ENCODE data around the gene ZC3H11A.

The ZC3H11A gene

DNA sequence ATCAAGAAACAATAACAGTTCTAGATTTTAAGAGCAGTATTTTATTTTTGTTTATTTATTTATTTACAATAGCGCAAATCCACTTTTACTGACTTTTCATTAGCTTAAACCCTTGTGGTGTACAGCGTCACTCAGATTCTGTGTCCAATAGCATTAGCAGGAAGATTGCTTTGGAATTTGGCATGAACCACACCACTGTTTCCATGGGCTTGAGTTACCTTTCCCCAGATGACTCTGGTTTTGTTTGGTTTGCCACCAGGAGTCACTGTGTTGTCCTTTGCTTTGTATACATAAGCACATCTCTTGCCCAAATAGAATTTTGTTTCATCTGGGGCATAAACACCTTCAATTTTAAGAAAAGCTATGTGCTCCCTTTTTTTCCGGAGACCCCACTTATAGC lies 40.1 kb downstream of the ZC3H11A start:
- Histone ChIP-seq H3K4me2 (no peak overlapping the region), H3K9me3 (peaks cover 21% of the 10 kb centered on the region), H3K27ac (no peak overlapping the region), H4K20me1 (0 out of 2 replicates have a peak, but pooled peaks cover 4% of the 10 kb centered on the region), H3K27me3 (no peaks in the 10 kb centered on the region), H3K36me3 (peaks cover 100% of the 10 kb centered on the region), H3K4me3 (no peak overlapping the region), H3K4me1 (no peaks in the 10 kb centered on the region), H3K9ac (no peak overlapping the region)
- TF ChIP-seq Cebpa-rat (IDR thresholded peaks at IDR 0.05), result no peak

DNA sequence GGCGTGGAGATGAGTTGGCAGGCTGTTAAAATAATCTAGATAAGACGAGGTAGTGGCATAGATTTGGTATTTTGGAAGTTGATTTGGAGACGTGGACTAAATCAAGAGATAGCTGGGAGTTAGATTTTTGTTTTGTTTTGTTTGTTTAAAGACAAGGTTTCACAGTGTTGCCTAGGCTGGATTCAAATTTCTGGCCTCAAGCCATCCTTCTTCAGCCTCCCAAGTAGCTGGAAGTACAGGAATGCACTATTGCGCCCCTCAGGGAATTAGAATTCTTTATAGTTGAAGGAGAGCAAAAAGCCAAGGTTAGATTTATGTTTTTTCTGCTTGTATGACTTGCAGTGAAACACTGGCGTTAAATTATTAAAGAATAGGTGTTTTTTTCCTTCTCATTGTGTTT lies 43.7 kb downstream of the ZC3H11A start:
- H3K9ac ChIP-seq, result no peak overlapping the region
- no peak for TF ChIP-seq Cebpa-rat (IDR thresholded peaks at IDR 0.05)
- no peak overlapping the region for H3K4me2 ChIP-seq
- H3K27ac ChIP-seq, result no peak overlapping the region
- H3K4me3 ChIP-seq, result no peak overlapping the region
- H3K27me3 ChIP-seq, result no peaks in the 10 kb centered on the region
- peaks cover 38% of the 10 kb centered on the region for H3K9me3 ChIP-seq
- H3K4me1 ChIP-seq, result no peaks in the 10 kb centered on the region
- peaks cover 95% of the 10 kb centered on the region for H3K36me3 ChIP-seq
- H4K20me1 ChIP-seq, result no peaks in the 10 kb centered on the region; the same call in 1 of the 2 replicates

DNA sequence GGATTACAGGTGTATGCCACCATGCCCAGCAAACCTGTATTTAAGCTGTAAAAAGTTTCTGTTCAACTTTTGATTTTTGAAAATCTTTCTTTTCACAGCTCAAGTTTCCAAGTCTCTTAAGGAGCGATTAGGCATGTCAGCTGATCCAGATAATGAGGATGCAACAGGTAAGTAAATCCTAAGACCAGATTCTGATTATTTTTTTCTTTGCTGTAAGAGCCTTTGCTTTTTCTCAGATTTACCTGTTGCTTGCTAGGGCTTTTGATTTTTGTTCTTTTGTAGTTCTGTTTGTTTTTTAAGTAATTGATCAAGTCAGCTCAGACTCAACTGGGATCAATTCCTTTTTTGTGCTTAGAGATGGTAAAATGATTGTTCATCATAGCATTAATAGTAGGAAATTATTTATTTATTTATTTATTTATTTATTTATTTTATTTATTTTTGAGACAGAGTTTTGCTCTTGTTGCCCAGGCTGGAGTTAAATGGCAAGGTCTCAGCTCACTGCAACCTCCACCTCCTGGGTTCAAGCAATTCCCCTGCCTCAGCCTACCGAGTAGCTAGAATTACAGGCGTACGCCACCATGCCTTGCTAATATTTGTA lies 44.9 kb downstream of the ZC3H11A start:
- TF ChIP-seq Cebpa-rat (IDR thresholded peaks at IDR 0.05), result no peak
- H3K9me3 ChIP-seq, result peaks cover 38% of the 10 kb centered on the region
- peaks cover 95% of the 10 kb centered on the region for H3K36me3 ChIP-seq
- no peak overlapping the region for H3K4me2 ChIP-seq
- no peak overlapping the region for H3K4me3 ChIP-seq
- H3K27me3 ChIP-seq, result no peaks in the 10 kb centered on the region
- H3K4me1 ChIP-seq, result no peaks in the 10 kb centered on the region
- H4K20me1 ChIP-seq, result peaks cover 11% of the 10 kb centered on the region; the same call in 1 of the 2 replicates
- no peak overlapping the region for H3K9ac ChIP-seq
- no peak overlapping the region for H3K27ac ChIP-seq

DNA sequence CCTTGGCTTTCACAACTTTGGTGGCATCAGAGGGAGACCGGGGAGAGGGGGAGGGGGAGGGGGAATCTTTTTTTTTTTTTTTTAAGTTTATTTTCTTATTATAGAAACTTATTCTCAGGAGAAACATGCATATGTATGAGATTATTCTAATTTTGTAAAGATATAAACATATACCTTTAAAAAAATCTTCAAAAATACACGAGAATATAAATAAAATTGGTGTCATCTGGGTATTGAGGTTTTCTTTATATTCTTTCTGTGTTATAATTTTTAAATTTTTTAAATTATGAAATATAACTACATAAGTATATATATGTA lies 47.1 kb downstream of the ZC3H11A start:
- Histone ChIP-seq H3K4me2 (no peak overlapping the region), H3K9ac (no peak overlapping the region)

DNA sequence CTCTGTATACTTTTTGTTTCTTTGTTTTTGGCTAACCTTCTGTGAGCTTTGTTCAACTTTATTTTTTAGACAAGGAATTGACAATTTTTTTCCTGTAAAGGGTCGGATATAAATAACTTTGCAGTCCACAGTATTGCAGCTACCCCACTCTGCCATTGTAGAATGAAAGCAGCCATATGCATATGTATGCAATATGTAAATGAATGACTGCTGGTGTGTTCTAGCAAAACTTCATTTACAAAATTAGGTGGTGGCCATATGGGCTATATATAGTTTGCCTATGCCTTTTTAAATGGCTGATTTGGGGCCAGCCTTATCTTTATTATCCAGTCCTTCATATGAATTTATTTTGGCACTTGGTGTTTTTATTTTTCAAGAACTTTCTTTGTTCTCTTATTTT lies 48.0 kb downstream of the ZC3H11A start:
- no peak for TF ChIP-seq Cebpa-rat (IDR thresholded peaks at IDR 0.05)
- no peaks in the 10 kb centered on the region for H3K4me1 ChIP-seq
- no peak overlapping the region for H3K9ac ChIP-seq
- H4K20me1 ChIP-seq, result peaks cover 24% of the 10 kb centered on the region; the same call in 1 of the 2 replicates
- H3K27me3 ChIP-seq, result no peaks in the 10 kb centered on the region
- H3K4me3 ChIP-seq, result no peak overlapping the region
- peaks cover 38% of the 10 kb centered on the region for H3K9me3 ChIP-seq
- H3K27ac ChIP-seq, result no peak overlapping the region
- peaks cover 95% of the 10 kb centered on the region for H3K36me3 ChIP-seq
- no peak overlapping the region for H3K4me2 ChIP-seq

More for the DNA sequence above, 47.1 kb downstream of the ZC3H11A start:
- Histone ChIP-seq H3K4me1 (no peaks in the 10 kb centered on the region), H3K27me3 (no peaks in the 10 kb centered on the region), H3K9me3 (peaks cover 38% of the 10 kb centered on the region), H3K4me3 (no peak overlapping the region), H3K27ac (no peak overlapping the region), H4K20me1 (peaks cover 20% of the 10 kb centered on the region; the same call in 1 of the 2 replicates), H3K36me3 (peaks cover 95% of the 10 kb centered on the region)
- TF ChIP-seq Cebpa-rat (IDR thresholded peaks at IDR 0.05), result no peak
